HG03558 (cell line): ENCODE data around the gene FRMPD1.

ENCODE experiments used
- ATAC-seq: cut with Tn5 transposase; IDR thresholded peaks from one replicate; pipeline ENCODE4 v1.9.1; 2021; ENCODE audit warnings: moderate number of reproducible peaks; ENCODE audit not compliant: unreplicated experiment; ENCODE audit errors: extremely low read depth

Gene FRMPD1

DNA sequence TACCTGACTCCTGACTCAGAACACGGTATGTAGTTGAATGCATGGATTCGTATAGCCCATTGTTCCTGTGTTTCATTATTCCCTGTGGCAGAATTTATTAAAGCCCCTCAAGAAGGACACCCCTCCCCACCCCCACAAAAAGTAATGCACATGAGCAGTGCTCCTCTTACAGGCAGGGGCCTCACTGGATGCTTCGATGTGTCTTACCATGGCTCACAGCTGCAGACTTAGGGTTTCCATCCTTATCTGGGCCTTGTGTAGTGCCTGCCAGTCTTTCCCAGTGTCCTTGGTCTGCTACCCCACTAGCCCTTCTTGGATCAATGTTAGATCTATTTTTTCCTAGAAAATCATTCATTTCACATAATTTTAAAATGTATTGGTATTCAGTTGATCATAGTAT is 119.2 kb downstream of the FRMPD1 start:
- no peak for ATAC-seq

GRCh38 chr9:37775216-37775919 is 124.6 kb downstream of the FRMPD1 start:
- no peak for ATAC-seq

DNA sequence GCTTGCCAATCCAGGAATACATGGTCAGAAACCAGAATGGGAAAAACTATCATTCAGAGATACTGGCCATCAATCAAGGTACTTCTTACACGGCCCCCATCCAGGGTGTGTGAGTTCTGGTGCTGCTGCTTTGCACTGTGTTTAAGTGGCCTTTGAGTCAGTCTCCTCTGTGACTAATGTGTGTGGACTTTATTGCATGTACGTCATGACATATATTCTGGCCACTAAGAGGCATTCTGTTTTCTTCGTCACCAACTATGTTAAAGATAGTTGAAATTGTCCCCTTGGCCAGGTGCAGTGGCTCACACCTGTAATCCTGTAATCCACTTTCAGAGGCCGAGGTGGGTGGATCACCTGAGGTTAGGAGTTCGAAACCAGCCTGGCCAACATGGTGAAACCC is 125.6 kb downstream of the FRMPD1 start:
- ATAC-seq = no peak

DNA sequence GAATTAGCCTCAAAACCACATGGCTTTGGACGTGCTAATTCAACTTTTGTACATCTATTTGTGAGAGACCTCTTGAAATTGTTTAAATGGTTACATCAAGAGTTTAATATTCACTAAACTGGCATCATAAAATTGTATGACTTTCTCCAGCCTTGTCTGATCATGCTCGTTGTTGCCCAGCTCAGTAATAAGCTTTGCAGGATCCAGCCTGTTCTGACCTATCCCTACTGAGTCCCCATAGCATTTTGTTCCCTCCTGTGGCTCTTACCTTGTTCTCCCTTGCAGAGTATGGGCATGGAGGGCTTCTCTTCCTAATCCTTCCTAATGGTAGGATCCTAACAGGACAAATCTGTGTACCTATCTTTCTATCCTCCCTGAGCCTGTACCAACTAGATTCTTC is 127.8 kb downstream of the FRMPD1 start:
- no peak for ATAC-seq

GRCh38 chr9:37784291-37784615 is 133.5 kb downstream of the FRMPD1 start:
- no peak for ATAC-seq

GRCh38 chr9:37784616-37785483 is 134.1 kb downstream of the FRMPD1 start, which contains the start of gene EXOSC3:
EXOSC3 (minus strand) TSS chr9:37785064; CDS start chr9:37785044, 20 bp downstream.
- ATAC-seq = peak; percentile 73

DNA sequence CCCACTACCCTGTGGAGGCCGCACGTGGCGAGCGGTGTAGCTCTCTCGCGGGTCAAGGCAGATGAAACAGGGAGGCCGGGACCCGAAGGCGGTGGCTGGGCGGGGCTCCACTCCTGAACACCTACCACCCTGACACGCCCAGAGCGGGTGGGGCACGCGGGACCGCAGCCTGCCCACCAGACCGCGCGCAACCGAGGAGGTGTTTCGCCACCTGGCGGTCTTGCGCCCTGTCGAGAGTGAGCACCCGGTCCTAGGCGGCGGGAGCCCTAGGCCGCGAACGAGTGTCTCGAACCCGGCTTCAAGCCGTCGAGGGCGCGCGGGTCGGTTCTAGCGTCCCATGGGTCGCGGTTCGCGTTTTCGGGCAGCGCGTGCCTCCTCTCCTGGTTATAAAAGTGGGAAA is 136.3 kb downstream of the FRMPD1 start:
- ATAC-seq = no peak

- no peak for ATAC-seq
These were observed 137.6 kb downstream of the FRMPD1 start for GRCh38 chr9:37788332-37788731.

DNA sequence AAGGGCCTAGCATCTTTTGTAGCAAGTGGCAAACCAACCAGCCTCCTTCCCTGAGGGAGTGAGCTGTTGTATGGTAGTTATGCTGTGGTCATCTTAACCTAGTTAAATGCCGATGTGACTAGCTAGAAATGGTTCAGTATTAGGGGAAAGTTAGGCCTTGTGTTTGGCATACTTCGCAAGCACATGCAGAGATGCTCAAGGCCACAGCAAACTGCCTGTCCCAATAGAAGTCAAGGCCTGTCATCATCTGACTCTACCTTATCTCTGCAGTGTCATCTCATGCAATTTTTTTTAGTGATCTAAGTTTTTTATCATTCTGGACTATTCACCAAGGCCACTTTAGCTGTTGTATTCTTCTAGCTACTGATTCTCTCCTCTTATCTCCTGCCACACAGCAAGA is 139.3 kb downstream of the FRMPD1 start:
- ATAC-seq = no peak

DNA sequence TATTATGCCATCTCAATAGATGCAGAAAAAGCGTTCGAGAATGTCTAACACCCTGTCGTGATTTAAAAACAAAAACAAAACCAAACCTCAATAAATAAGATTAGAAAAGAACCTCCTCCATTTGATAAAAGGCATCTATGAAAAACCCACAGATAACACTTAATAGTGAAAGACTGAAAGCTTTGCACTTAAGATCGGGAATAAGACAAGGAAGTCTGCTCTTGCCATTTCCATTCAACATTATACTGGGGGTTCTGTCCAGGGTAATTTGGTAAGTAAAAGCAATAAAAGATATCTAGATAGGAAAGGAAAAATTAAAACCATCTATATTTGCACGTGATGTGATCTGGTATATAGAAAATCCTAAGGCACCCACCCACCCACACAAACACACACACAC is 141.4 kb downstream of the FRMPD1 start:
- no peak for ATAC-seq

- ATAC-seq = no peak
These were observed 145.5 kb downstream of the FRMPD1 start for GRCh38 chr9:37796232-37796631.
